Hematopoietic multipotent progenitor cell treated with erythropoietin and hydrocortisone succinate and interleukin-3 and kit ligand, for 8 days (in vitro differentiated cells): Measurements from ENCODE around the gene LHFPL5.

Experiments used
- DNase-seq: peaks from one replicate; pipeline ENCODE4 v3.0.0-alpha.2; 2015

The LHFPL5 gene

GRCh38 chr6:35857853-35858252 is 52.7 kb downstream of the LHFPL5 start:
- DNase-seq: no peak

GRCh38 chr6:35859367-35859766 is 54.2 kb downstream of the LHFPL5 start:
- DNase-seq: no peak
